SU-DHL-6 (cell line): ENCODE data around the gene PEAK3.
"Not testable (repeated sequence)": the region's sequence is repeated elsewhere in the genome, so short reads cannot be mapped to it uniquely, and the experiment has no call there.

Experiments used
- EZH2phosphoT487 ChIP-seq: fragments of 200-600 bp; sonication (generic), shearing (Covaris generic); conservative IDR thresholded peaks from 2 replicates; pipeline ENCODE4 v1.6.1; 2018; ENCODE audit warnings: mild to moderate bottlenecking, antibody characterized with exemption, low read length, moderate library complexity, mixed read lengths
- TF ChIP-seq, protein P1 (sequence below): fragments of 200-600 bp; sonication (generic); IDR thresholded peaks from one replicate; pipeline ENCODE4 v1.5.1; 2017; ENCODE audit warnings: antibody characterized with exemption, mild to moderate bottlenecking, low read length, moderate library complexity; ENCODE audit not compliant: insufficient read depth, poor library complexity, severe bottlenecking

DNA sequence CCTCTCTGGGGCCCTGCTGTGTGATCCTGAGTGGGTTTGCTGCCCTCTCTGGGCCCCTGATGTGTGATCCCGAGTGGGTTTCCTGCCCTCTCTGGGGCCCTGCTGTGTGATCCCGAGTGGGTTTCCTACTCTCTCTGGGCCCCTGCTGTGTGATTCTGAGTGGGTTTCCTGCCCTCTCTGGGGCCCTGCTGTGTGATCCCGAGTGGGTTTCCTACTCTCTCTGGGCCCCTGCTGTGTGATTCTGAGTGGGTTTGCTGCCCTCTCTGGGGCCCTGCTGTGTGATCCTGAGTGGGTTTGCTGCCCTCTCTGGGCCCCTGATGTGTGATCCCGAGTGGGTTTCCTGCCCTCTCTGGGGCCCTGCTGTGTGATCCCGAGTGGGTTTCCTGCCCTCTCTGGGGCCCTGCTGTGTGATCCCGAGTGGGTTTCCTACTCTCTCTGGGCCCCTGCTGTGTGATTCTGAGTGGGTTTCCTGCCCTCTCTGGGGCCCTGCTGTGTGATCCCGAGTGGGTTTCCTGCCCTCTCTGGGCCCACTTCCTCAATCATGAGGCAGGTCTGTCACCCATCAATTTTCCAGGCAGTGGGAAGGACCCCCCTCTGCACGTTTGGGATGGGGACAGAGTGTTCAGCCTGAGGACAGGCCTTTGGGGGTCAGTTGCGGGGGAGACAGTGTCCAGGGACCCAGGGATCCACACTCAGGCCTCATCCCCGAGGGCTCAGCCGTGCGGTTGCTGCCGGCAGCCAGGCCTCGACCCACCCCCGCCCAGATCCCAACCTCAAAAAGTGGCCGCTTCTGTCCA lies 512 bp downstream of the PEAK3 start:
- TF ChIP-seq, protein P1, sequence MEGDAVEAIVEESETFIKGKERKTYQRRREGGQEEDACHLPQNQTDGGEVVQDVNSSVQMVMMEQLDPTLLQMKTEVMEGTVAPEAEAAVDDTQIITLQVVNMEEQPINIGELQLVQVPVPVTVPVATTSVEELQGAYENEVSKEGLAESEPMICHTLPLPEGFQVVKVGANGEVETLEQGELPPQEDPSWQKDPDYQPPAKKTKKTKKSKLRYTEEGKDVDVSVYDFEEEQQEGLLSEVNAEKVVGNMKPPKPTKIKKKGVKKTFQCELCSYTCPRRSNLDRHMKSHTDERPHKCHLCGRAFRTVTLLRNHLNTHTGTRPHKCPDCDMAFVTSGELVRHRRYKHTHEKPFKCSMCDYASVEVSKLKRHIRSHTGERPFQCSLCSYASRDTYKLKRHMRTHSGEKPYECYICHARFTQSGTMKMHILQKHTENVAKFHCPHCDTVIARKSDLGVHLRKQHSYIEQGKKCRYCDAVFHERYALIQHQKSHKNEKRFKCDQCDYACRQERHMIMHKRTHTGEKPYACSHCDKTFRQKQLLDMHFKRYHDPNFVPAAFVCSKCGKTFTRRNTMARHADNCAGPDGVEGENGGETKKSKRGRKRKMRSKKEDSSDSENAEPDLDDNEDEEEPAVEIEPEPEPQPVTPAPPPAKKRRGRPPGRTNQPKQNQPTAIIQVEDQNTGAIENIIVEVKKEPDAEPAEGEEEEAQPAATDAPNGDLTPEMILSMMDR, result not testable (repeated sequence)
- not testable (repeated sequence) for TF ChIP-seq EZH2phosphoT487
